Measurements from ENCODE around the gene BSG.

DNA sequence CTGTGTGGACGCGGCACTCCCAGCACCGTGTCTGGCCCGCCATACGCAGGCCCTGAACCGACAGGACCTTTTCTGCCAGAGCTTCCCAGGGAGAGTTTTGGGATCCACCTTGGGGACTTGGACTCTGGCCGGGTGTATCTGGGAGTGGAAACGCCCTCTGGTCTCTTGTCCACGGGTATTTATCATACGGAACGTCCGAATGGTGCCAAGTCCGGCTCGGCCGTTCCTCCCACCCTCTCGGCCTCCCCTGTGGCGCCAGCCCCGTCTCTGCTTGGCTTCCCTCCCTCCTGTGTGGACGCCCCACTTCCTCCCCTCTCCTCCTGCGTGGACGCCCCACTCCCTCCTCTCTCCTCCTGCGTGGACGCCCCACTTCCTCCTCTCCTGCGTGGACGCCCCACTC lies 29.4 kb downstream of the BSG start:
- TF ChIP-seq POLR2A (IDR thresholded peaks at IDR 0.05), result no peak
- TF ChIP-seq, protein P1, sequence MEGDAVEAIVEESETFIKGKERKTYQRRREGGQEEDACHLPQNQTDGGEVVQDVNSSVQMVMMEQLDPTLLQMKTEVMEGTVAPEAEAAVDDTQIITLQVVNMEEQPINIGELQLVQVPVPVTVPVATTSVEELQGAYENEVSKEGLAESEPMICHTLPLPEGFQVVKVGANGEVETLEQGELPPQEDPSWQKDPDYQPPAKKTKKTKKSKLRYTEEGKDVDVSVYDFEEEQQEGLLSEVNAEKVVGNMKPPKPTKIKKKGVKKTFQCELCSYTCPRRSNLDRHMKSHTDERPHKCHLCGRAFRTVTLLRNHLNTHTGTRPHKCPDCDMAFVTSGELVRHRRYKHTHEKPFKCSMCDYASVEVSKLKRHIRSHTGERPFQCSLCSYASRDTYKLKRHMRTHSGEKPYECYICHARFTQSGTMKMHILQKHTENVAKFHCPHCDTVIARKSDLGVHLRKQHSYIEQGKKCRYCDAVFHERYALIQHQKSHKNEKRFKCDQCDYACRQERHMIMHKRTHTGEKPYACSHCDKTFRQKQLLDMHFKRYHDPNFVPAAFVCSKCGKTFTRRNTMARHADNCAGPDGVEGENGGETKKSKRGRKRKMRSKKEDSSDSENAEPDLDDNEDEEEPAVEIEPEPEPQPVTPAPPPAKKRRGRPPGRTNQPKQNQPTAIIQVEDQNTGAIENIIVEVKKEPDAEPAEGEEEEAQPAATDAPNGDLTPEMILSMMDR (IDR thresholded peaks at IDR 0.05), result no peak
